HCT116 (cell line): ENCODE results near the gene PRSS21. TPM values are rescaled to one million over a fixed set of nuclear protein-coding genes. Genes with fewer than 3 reads are reported as not detected.

Experiments used
- ATAC-seq: fragments of 200-7000 bp; cut with Tn5 transposase; 2 replicates; pipeline ENCODE4 v1.9.1; 2020; ENCODE audit warnings: mild to moderate bottlenecking, moderate library complexity
- BruUV-seq: library from RNA; stranded (reverse); fragments of 400-500 nt; replicated peaks from 2 replicates; lab custom pipeline; 2021; lab: Mats Ljungman, UMichigan
- CTCF ChIA-PET: fragments of 300-600 bp; sonication (Branson Sonifier 250); formaldehyde crosslinking; loops from one replicate; lab custom pipeline; 2021; ENCODE audit warnings: antibody characterized with exemption; lab: Charles Lee
- POLR2A ChIA-PET: fragments of 300-600, 350-600 bp; sonication (Branson Sonifier 250); formaldehyde crosslinking; loops from one replicate; lab custom pipeline; 2021; ENCODE audit warnings: antibody characterized with exemption; lab: Charles Lee
- RAD21 ChIA-PET, 2 experiments: fragments of 300-600 bp; sonication (Branson Sonifier 250); formaldehyde crosslinking; loops; one replicate each; lab custom pipeline; 2023; ENCODE audit warnings: low total read pairs in 2 of 2; ENCODE audit not compliant: uncharacterized antibody in 2 of 2, unreplicated experiment in 2 of 2, low non-redundant PET in 1 of 2; lab: Charles Lee
- DNase-seq: peaks from one replicate; pipeline ENCODE4 v3.0.0-alpha.2; 2010; ENCODE audit warnings: low read depth, low spot score
- H2AFZ ChIP-seq: fragments of 200-600 bp; shearing (Covaris generic), sonication (generic); 2 replicates; pipeline ENCODE4 v1.6.1; 2017; ENCODE audit warnings: low read depth, mixed run types, mixed read lengths, antibody characterized with exemption, low read length; ENCODE audit not compliant: poor library complexity, severe bottlenecking
- H3K27ac ChIP-seq: 2 replicates; pipeline ENCODE4 v1.5.1; 2012; ENCODE audit warnings: low read depth, low read length
- H3K27me3 ChIP-seq: fragments of 200-600 bp; sonication (generic); 2 replicates; pipeline ENCODE4 v1.6.1; 2016; ENCODE audit warnings: mixed run types, low read length, mixed read lengths; ENCODE audit not compliant: insufficient read depth
- H3K36me3 ChIP-seq, 2 experiments: fragments of 200-500 bp in 1 of 2; fragments of 200-600 bp in 1 of 2; sonication (Bioruptor generic) in 1 of 2; sonication (generic) in 1 of 2; 2 replicates each; pipeline versions ENCODE4 v1.5.1 to v1.6.1; 2014 to 2016; ENCODE audit warnings: low read length in 2 of 2, inconsistent platforms in 1 of 2, mixed read lengths in 1 of 2, mixed run types in 1 of 2; ENCODE audit not compliant: insufficient read depth in 2 of 2, control insufficient read depth in 1 of 2
- H3K4me1 ChIP-seq, 2 experiments: fragments of 200-600 bp in 1 of 2; sonication (generic) in 1 of 2; 2 replicates each; pipeline versions ENCODE4 v1.5.1 to v1.6.1; 2012 to 2017; ENCODE audit warnings: low read length in 2 of 2, inconsistent platforms in 1 of 2, mild to moderate bottlenecking in 1 of 2, mixed read lengths in 1 of 2, mixed run types in 1 of 2, moderate library complexity in 1 of 2; ENCODE audit not compliant: insufficient read depth in 2 of 2, control insufficient read depth in 1 of 2
- H3K4me2 ChIP-seq: fragments of 200-600 bp; sonication (generic); 2 replicates; pipeline ENCODE4 v1.6.1; 2017; ENCODE audit warnings: mixed run types, low read length, mixed read lengths
- H3K4me3 ChIP-seq, 2 experiments: fragments of 200-600 bp in 1 of 2; sonication (generic) in 1 of 2; replicated peaks in 1 of 2; 2 replicates each; pipeline ENCODE4 v1.5.1; 2011 to 2016; ENCODE audit warnings: low read length in 2 of 2, control low read depth in 1 of 2, low read depth in 1 of 2, mild to moderate bottlenecking in 1 of 2, mixed read lengths in 1 of 2, mixed run types in 1 of 2
- H3K79me2 ChIP-seq: fragments of 200-600 bp; sonication (generic); 2 replicates; pipeline ENCODE4 v1.6.1; 2017; ENCODE audit warnings: mild to moderate bottlenecking, mixed run types, low read length, moderate library complexity, mixed read lengths; ENCODE audit not compliant: insufficient read depth
- H3K9ac ChIP-seq: fragments of 200-600 bp; sonication (generic); 2 replicates; pipeline ENCODE4 v1.6.1; 2016; ENCODE audit warnings: low read length, mixed read lengths
- H3K9me2 ChIP-seq: fragments of 200-600 bp; sonication (generic), shearing (Covaris generic); 2 replicates; pipeline ENCODE4 v1.6.1; 2017; ENCODE audit warnings: mixed run types, mild to moderate bottlenecking, moderate library complexity; ENCODE audit not compliant: insufficient read depth
- H3K9me3 ChIP-seq, 2 experiments: fragments of 200-500 bp in 1 of 2; fragments of 200-600 bp in 1 of 2; sonication (Bioruptor generic) in 1 of 2; sonication (generic) in 1 of 2; 2 replicates each; pipeline ENCODE4 v1.6.1; 2014 to 2017; ENCODE audit warnings: low read length in 2 of 2, mixed read lengths in 2 of 2, inconsistent platforms in 1 of 2, low read depth in 1 of 2, mild to moderate bottlenecking in 1 of 2, mixed run types in 1 of 2, moderate library complexity in 1 of 2; ENCODE audit not compliant: control insufficient read depth in 1 of 2, insufficient read depth in 1 of 2
- H4K20me1 ChIP-seq: fragments of 200-600 bp; sonication (generic), shearing (Covaris generic); 2 replicates; pipeline ENCODE4 v1.6.1; 2017; ENCODE audit warnings: mixed run types, mild to moderate bottlenecking, moderate library complexity; ENCODE audit not compliant: insufficient read depth
- CBX3 ChIP-seq: IDR thresholded peaks from 2 replicates; pipeline ENCODE4 v1.6.1; 2012; ENCODE audit warnings: low read depth
- CEBPB ChIP-seq: IDR thresholded peaks from 2 replicates; pipeline ENCODE4 v1.6.1; 2012; ENCODE audit warnings: low read depth
- EGR1 ChIP-seq: IDR thresholded peaks from 2 replicates; pipeline ENCODE4 v1.6.1; 2012; ENCODE audit warnings: low read depth
- ELF1 ChIP-seq: IDR thresholded peaks from 2 replicates; pipeline ENCODE4 v1.6.1; 2012; ENCODE audit warnings: low read depth, borderline replicate concordance
- EZH2 ChIP-seq: fragments of 200-600 bp; sonication (generic); IDR thresholded peaks from 2 replicates; pipeline ENCODE4 v1.6.1; 2017; ENCODE audit warnings: antibody characterized with exemption, mixed run types
- EZH2phosphoT487 ChIP-seq: fragments of 200-600 bp; IDR thresholded peaks from 2 replicates; pipeline ENCODE4 v1.6.1; 2018; ENCODE audit warnings: antibody characterized with exemption, borderline replicate concordance
- FOSL1 ChIP-seq: IDR thresholded peaks from 2 replicates; pipeline ENCODE4 v1.6.1; 2012; ENCODE audit warnings: low read depth
- JUND ChIP-seq: IDR thresholded peaks from 2 replicates; pipeline ENCODE4 v1.6.1; 2012
- MAX ChIP-seq: IDR thresholded peaks from 2 replicates; pipeline ENCODE4 v1.6.1; 2012
- POLR2A ChIP-seq: IDR thresholded peaks from 2 replicates; pipeline ENCODE4 v1.7.0; 2011; ENCODE audit warnings: borderline replicate concordance; ENCODE audit not compliant: insufficient read depth, insufficient read length; ENCODE audit errors: extremely low read depth
- POLR2AphosphoS5 ChIP-seq: IDR thresholded peaks from 2 replicates; pipeline ENCODE4 v1.6.1; 2011; ENCODE audit warnings: mild to moderate bottlenecking, low read depth, low read length, moderate library complexity
- SIN3A ChIP-seq: IDR thresholded peaks from 2 replicates; pipeline ENCODE4 v1.6.1; 2012; ENCODE audit warnings: low read depth
- SP1 ChIP-seq: IDR thresholded peaks from 2 replicates; pipeline ENCODE4 v1.6.1; 2012; ENCODE audit warnings: low read depth
- TCF7L2 ChIP-seq: IDR thresholded peaks from 2 replicates; pipeline ENCODE4 v1.7.0; 2011; ENCODE audit warnings: borderline replicate concordance, inconsistent platforms; ENCODE audit not compliant: insufficient read depth, insufficient read length; ENCODE audit errors: extremely low read depth
- YY1 ChIP-seq: IDR thresholded peaks from 2 replicates; pipeline ENCODE4 v1.6.1; 2011; ENCODE audit warnings: low read length, low read depth, moderate library complexity, mild to moderate bottlenecking; ENCODE audit not compliant: insufficient replicate concordance; ENCODE audit errors: extremely low read depth
- ZBTB33 ChIP-seq: IDR thresholded peaks from 2 replicates; pipeline ENCODE4 v1.6.1; 2011; ENCODE audit warnings: mild to moderate bottlenecking, low read length, moderate library complexity; ENCODE audit not compliant: insufficient replicate concordance; ENCODE audit errors: extremely low read depth
- ZFX ChIP-seq: fragments of 450-650 bp; IDR thresholded peaks from 2 replicates; pipeline ENCODE4 v1.6.1; 2017
- ZNF274 ChIP-seq: fragments of 200-500 bp; sonication (Bioruptor generic); IDR thresholded peaks from 2 replicates; pipeline ENCODE4 v1.6.1; 2014; ENCODE audit warnings: mild to moderate bottlenecking, low read depth, low read length, inconsistent platforms
- intact Hi-C: fragments of 100-400 bp; cut with micrococcal nuclease; formaldehyde crosslinking; loops from 2 replicates; pipeline ENCODE4 v1.10.0; 2022
- total RNA-seq: library from RNA; stranded (reverse); gene quantifications from one replicate; pipeline ENCODE4 v1.2.1, GENCODE V29; 2021; ENCODE audit not compliant: unreplicated experiment
- TF ChIP-seq, protein P1 (sequence below): IDR thresholded peaks from 2 replicates; pipeline ENCODE4 v1.6.1; 2012
- TF ChIP-seq, protein P2 (sequence below): IDR thresholded peaks from 2 replicates; pipeline ENCODE4 v1.6.1; 2012; ENCODE audit warnings: low read depth

PRSS21 gene
- total RNA-seq, 1 experiment from 2014 or later = 0.39 TPM

DNA sequence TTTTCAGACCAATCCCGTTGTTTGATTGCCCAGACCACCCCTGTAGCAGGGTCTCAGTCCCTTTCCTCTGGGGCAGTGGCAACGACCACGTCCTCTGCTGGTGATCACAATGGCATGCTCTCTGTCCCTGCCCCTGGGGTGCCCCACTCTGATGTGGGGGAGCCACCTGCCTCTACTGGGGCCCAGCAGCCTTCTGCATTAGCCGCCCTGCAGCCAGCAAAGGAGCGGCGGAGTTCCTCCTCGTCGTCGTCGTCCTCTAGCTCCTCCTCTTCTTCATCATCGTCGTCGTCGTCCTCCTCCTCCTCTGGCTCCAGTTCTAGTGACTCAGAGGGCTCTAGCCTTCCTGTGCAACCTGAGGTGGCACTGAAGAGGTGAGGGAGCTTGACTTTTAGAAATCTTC, 49.1 kb upstream of the PRSS21 start (continued):
- TF ChIP-seq ZBTB33 (no peak), EGR1 (no peak), CBX3 (no peak), MAX (no peak), FOSL1 (no peak)

- Histone ChIP-seq H3K4me3 (no peak overlapping the region), H3K79me2 (peaks cover 89% of the 10 kb centered on the region), H2AFZ (no peak overlapping the region), H3K4me2 (no peak overlapping the region), H3K36me3 (peaks cover 47 to 88% of the 10 kb centered on the region in 2 experiments), H3K4me1 (peaks cover 0 to 43% of the 10 kb centered on the region in 2 experiments; a peak in 2 of 4 replicates), H3K9me2 (no peaks in the 10 kb centered on the region), H3K9ac (no peak overlapping the region), H3K9me3 (no peaks in the 10 kb centered on the region), H4K20me1 (peaks cover 22% of the 10 kb centered on the region; the same call in 1 of the 2 replicates), H3K27me3 (no peaks in the 10 kb centered on the region), H3K27ac (no peak overlapping the region)
- RAD21 ChIA-PET = no interaction called here
- CTCF ChIA-PET = no interaction called here
- intact Hi-C loops = no loop called here
- ATAC-seq (no peak), DNase-seq (no peak)
- TF ChIP-seq MAX (no peak), POLR2AphosphoS5 (no peak), FOSL1 (no peak), SIN3A (no peak), EGR1 (no peak), YY1 (no peak), ZFX (no peak), EZH2 (no peak), ZNF274 (no peak), SP1 (no peak), POLR2A (no peak), JUND (no peak), TCF7L2 (no peak), EZH2phosphoT487 (no peak), ELF1 (no peak), CEBPB (no peak), CBX3 (no peak)
- TF ChIP-seq, protein P1, sequence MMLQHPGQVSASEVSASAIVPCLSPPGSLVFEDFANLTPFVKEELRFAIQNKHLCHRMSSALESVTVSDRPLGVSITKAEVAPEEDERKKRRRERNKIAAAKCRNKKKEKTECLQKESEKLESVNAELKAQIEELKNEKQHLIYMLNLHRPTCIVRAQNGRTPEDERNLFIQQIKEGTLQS = no peak
- TF ChIP-seq, protein P2, sequence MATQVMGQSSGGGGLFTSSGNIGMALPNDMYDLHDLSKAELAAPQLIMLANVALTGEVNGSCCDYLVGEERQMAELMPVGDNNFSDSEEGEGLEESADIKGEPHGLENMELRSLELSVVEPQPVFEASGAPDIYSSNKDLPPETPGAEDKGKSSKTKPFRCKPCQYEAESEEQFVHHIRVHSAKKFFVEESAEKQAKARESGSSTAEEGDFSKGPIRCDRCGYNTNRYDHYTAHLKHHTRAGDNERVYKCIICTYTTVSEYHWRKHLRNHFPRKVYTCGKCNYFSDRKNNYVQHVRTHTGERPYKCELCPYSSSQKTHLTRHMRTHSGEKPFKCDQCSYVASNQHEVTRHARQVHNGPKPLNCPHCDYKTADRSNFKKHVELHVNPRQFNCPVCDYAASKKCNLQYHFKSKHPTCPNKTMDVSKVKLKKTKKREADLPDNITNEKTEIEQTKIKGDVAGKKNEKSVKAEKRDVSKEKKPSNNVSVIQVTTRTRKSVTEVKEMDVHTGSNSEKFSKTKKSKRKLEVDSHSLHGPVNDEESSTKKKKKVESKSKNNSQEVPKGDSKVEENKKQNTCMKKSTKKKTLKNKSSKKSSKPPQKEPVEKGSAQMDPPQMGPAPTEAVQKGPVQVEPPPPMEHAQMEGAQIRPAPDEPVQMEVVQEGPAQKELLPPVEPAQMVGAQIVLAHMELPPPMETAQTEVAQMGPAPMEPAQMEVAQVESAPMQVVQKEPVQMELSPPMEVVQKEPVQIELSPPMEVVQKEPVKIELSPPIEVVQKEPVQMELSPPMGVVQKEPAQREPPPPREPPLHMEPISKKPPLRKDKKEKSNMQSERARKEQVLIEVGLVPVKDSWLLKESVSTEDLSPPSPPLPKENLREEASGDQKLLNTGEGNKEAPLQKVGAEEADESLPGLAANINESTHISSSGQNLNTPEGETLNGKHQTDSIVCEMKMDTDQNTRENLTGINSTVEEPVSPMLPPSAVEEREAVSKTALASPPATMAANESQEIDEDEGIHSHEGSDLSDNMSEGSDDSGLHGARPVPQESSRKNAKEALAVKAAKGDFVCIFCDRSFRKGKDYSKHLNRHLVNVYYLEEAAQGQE = no peak
- POLR2A ChIA-PET = interaction anchor here (1.4 kb wide), 1 partner anchor 10 kb away, joined by 3 read pairs; no protein-coding TSS in a partner anchor
- BruUV-seq = no TSS peak
These were observed 48.5 kb upstream of the PRSS21 start for GRCh38 chr16:2768403-2769089.
